Measurements from ENCODE around the gene SORL1.
A peak's percentile ranks its signal among the peaks of the same experiment; 100 is the strongest.

Gene SORL1

DNA sequence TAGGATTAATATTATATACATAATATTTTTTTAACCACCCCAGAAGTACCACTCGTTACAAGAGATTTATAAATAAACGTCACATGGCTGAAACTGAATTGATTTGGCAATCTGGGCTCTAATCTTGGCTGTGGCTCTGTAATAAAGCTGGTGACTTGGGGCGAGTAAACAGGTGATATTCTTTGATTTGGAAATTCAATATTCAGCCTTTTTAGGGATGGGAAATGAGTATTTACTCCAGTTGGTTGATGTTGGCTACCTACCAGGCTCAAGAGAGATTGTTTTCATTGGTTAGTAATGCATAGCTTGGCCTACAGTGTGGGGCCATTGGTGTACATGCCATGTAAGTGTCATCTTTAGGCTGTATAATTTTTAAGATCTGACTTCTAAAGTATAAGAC is 118.3 kb downstream of the SORL1 start:
- in situ Hi-C loops (cut with HindIII; ENCODE audit: low pct_ligation_motif_present, low sequenced_read_pairs): no loop called here
- H3K27ac ChIP-seq: no peak overlapping the region
- no peaks in the 10 kb centered on the region for H3K36me3 ChIP-seq (replicated peaks)

DNA sequence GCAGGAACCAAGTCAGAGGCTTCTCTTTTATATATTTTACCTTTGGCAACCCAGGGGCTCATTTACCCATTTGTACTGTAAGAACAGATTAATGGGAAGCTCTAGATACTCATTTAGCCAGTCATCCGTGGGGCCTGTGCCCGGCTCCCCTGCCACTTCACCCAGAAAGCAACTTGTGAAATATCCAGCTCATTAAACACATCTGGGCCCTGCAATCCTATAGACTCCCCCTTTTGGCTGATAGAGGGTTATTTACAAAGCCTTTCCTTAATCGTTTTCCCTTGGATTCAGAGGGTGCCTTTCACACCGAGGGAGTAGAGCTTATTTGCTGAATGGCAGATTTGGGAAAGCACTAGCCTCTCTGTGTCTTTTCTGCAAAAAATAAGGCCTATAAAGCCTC is 119.4 kb downstream of the SORL1 start:
- H3K36me3 ChIP-seq (replicated peaks): no peaks in the 10 kb centered on the region

More for the DNA sequence above, 118.3 kb downstream of the SORL1 start:
- DNase-seq: no peak
- TF ChIP-seq, protein P1, sequence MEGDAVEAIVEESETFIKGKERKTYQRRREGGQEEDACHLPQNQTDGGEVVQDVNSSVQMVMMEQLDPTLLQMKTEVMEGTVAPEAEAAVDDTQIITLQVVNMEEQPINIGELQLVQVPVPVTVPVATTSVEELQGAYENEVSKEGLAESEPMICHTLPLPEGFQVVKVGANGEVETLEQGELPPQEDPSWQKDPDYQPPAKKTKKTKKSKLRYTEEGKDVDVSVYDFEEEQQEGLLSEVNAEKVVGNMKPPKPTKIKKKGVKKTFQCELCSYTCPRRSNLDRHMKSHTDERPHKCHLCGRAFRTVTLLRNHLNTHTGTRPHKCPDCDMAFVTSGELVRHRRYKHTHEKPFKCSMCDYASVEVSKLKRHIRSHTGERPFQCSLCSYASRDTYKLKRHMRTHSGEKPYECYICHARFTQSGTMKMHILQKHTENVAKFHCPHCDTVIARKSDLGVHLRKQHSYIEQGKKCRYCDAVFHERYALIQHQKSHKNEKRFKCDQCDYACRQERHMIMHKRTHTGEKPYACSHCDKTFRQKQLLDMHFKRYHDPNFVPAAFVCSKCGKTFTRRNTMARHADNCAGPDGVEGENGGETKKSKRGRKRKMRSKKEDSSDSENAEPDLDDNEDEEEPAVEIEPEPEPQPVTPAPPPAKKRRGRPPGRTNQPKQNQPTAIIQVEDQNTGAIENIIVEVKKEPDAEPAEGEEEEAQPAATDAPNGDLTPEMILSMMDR (IDR thresholded peaks at IDR 0.05; ENCODE audit: low read depth, low read length, missing control alignments): no peak
- Histone ChIP-seq H3K27me3 (replicated peaks) (peaks cover 2% of the 10 kb centered on the region), H3K4me3 (ENCODE audit: low read depth, low read length) (no peak overlapping the region)

DNA sequence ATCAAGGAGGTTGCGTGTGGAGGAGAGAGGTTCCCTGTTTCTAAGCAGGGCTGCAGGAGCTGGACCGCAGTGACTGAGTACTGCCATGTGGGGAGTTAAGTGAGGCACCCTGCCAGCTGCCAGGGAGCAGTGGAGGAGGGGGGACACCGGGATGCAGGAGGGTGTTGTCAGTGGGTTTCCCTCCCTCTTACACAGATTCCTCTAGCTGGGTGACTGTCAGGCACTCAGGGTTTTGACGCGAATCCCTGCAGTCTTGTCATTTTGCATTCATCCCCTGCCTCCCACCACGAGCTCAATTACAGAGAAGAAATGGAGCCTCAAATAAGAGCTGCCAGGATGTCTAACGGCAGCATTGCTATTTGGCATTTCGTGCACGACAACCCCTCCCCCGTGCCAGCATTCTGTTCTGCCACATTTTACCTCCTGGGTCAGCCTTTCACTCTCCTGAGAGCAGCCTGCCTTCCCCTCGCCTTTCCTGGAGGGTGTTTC is 120.5 kb downstream of the SORL1 start:
- Histone ChIP-seq H3K27me3 (replicated peaks) (peaks cover 2% of the 10 kb centered on the region), H3K36me3 (replicated peaks) (no peaks in the 10 kb centered on the region), H3K27ac (no peak overlapping the region), H3K4me3 (ENCODE audit: low read depth, low read length) (no peak overlapping the region)
- DNase-seq: no peak
- in situ Hi-C loops (cut with HindIII; ENCODE audit: low pct_ligation_motif_present, low sequenced_read_pairs): no loop called here
- TF ChIP-seq, protein P1 (IDR thresholded peaks at IDR 0.05; ENCODE audit: low read depth, low read length, missing control alignments): no peak

More for the DNA sequence above, 119.4 kb downstream of the SORL1 start:
- no peak overlapping the region for H3K4me3 ChIP-seq (ENCODE audit: low read depth, low read length)
- DNase-seq: no peak
- H3K27ac ChIP-seq: no peak overlapping the region
- in situ Hi-C loops (cut with HindIII; ENCODE audit: low pct_ligation_motif_present, low sequenced_read_pairs): no loop called here
- H3K27me3 ChIP-seq (replicated peaks): peaks cover 2% of the 10 kb centered on the region
- TF ChIP-seq, protein P1 (IDR thresholded peaks at IDR 0.05; ENCODE audit: low read depth, low read length, missing control alignments): no peak

DNA sequence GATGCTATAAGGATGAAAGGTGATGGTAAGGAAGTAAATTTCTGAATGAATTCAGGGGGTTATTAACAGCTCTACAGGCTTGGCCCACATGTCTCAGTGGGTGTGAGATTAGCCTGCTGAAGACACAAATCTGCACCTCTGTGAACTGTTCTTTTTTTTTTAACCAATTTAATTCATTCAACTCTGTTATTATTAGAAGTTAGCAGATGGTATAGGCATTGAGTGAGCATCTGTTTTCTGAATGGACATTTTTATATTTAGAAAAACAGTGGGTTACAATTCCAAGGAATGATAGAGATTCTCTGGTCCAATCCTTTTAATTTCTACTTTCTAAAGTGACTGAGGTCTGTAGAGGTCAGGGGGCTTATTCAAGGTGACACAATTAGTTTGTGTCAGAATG is 122.7 kb downstream of the SORL1 start:
- Histone ChIP-seq H3K27ac (no peak overlapping the region), H3K27me3 (replicated peaks) (peaks cover 8% of the 10 kb centered on the region), H3K4me3 (ENCODE audit: low read depth, low read length) (no peak overlapping the region), H3K36me3 (replicated peaks) (no peaks in the 10 kb centered on the region)
- no peak for DNase-seq
- TF ChIP-seq, protein P1 (IDR thresholded peaks at IDR 0.05; ENCODE audit: low read depth, low read length, missing control alignments): no peak
- in situ Hi-C loops (cut with HindIII; ENCODE audit: low pct_ligation_motif_present, low sequenced_read_pairs): no loop called here

DNA sequence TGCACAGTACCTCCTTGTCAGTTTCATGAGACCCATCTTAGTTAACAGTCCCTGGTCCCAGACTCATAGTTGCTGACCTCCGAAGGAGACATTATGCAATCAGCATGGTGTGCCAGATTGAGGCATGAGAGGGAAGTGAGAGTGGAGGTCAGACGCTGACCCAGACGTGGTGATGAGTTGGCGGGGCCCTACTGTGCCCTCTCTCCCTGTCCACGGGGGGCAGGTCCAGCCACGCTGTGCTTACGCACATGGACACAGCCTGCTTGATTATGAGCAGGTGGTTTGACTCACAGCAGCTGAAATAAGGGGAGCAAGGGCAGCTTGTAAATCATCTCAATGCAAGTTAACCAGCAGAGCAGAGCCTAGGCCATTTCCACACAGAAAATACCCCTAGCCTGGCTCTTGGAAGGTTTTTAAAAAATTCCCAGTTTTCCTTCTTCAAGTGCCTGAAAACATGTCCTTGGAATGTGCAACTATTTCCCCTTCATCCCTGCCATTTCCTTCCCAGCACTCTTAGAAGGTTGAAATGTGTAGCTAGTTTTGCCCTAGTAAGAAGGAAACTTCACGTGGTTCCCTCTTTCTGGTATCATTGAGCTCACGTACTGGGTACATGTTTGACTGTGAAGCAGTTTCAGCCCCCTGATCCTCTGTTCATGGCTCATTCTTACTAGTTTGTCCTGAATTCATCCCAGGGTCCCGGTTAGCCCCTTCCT is 123.3 kb downstream of the SORL1 start:
- in situ Hi-C loops (cut with HindIII; ENCODE audit: low pct_ligation_motif_present, low sequenced_read_pairs): no loop called here
- Histone ChIP-seq H3K36me3 (replicated peaks) (no peaks in the 10 kb centered on the region), H3K4me3 (ENCODE audit: low read depth, low read length) (no peak overlapping the region), H3K27me3 (replicated peaks) (peaks cover 8% of the 10 kb centered on the region), H3K27ac (no peak overlapping the region)
- TF ChIP-seq, protein P1 (IDR thresholded peaks at IDR 0.05; ENCODE audit: low read depth, low read length, missing control alignments): no peak
- peak; percentile 26 for DNase-seq

DNA sequence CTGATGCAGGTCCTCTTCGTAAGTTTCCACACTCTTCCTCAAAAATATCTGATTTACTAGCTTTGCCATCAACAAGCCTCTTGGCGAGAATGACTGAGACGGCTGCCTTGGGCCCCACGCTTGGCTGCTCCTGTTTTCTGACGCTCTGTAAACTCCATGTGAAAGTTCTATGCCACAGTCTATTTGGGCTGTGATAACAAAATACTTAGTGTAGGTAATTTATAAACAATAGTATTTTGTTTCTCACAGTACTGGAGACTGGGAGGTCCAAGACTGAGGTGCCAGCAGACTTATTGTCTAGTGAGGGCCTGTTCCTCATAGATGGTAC is 123.8 kb downstream of the SORL1 start:
- in situ Hi-C loops (cut with HindIII; ENCODE audit: low pct_ligation_motif_present, low sequenced_read_pairs): no loop called here
- Histone ChIP-seq H3K36me3 (replicated peaks) (no peaks in the 10 kb centered on the region), H3K4me3 (ENCODE audit: low read depth, low read length) (no peak overlapping the region), H3K27me3 (replicated peaks) (peaks cover 8% of the 10 kb centered on the region), H3K27ac (no peak overlapping the region)
- TF ChIP-seq, protein P1 (IDR thresholded peaks at IDR 0.05; ENCODE audit: low read depth, low read length, missing control alignments): no peak
- DNase-seq: no peak

Data from brain microvascular endothelial cell (primary cell).